Astrocyte (in vitro differentiated cells and primary cell): Measurements from ENCODE around the gene SEC22C.

ENCODE experiments used
- CTCF ChIP-seq: IDR thresholded peaks from 2 replicates; pipeline ENCODE4 v1.5.1; 2011; ENCODE audit warnings: low read depth, mild to moderate bottlenecking, inconsistent platforms, low read length, moderate library complexity; ENCODE audit not compliant: insufficient read depth
- EZH2 ChIP-seq: IDR thresholded peaks from 2 replicates; pipeline ENCODE4 v1.6.1; 2012; ENCODE audit warnings: mild to moderate bottlenecking, low read length, inconsistent platforms; ENCODE audit not compliant: insufficient read depth

- no peak for TF ChIP-seq CTCF
- no peak for TF ChIP-seq EZH2
Measured at GRCh38 chr3:42505128-42505848, 76.5 kb downstream of the SEC22C start.
